A549 (cell line): ENCODE results near the gene CTIF.

Experiments used
- CTCF ChIP-seq: fragments of >200 bp; sonication (Bioruptor Twin); formaldehyde crosslinking; IDR thresholded peaks from 3 replicates; pipeline ENCODE4 v1.5.1; 2016
- NPAS2 ChIP-seq: fragments of 250-450 bp; sonication (Bioruptor Pico); IDR thresholded peaks from 2 replicates; pipeline ENCODE4 v1.8.0; 2022; ENCODE audit warnings: mild to moderate bottlenecking, moderate library complexity, borderline replicate concordance
- PBX3 ChIP-seq: IDR thresholded peaks from 2 replicates; pipeline ENCODE4 v1.6.1; 2012
- RAD21 ChIP-seq, 2 experiments: fragments of >200 bp in 1 of 2; sonication (Bioruptor Twin) in 1 of 2; formaldehyde crosslinking in 1 of 2; IDR thresholded peaks in 1 of 2; conservative IDR thresholded peaks in 1 of 2; 2 replicates in 1 of 2; 3 replicates in 1 of 2; pipeline ENCODE4 v1.6.1; 2012 to 2018; ENCODE audit warnings: inconsistent platforms in 1 of 2
- RCOR1 ChIP-seq: fragments of 150-350 bp; IDR thresholded peaks from 2 replicates; pipeline ENCODE4 v1.6.1; 2014; ENCODE audit warnings: antibody characterized with exemption, low read length, low read depth

GRCh38 chr18:48497863-48498262, 41.0 kb upstream of the CTIF start:
- TF ChIP-seq RCOR1, result no peak
- TF ChIP-seq CTCF, result no peak
- no peak for TF ChIP-seq NPAS2 (CRISPR knock-in tag)
- TF ChIP-seq RAD21 (conservative IDR thresholded peaks at IDR 0.05 in 1 of 2, IDR thresholded peaks at IDR 0.05 in 1 of 2), result no peak
- TF ChIP-seq PBX3, result no peak
